GM12878 (cell line): ENCODE results near the gene PDXP.

Experiments used
- CBFB ChIP-seq: IDR thresholded peaks from 2 replicates; pipeline ENCODE4 v1.6.1; 2016; ENCODE audit warnings: antibody characterized with exemption, low read depth
- CREB1 ChIP-seq: IDR thresholded peaks from 2 replicates; pipeline ENCODE4 v1.6.1; 2012; ENCODE audit warnings: low read depth, mild to moderate bottlenecking, inconsistent platforms
- EZH2 ChIP-seq: IDR thresholded peaks from 2 replicates; pipeline ENCODE4 v1.6.1; 2012; ENCODE audit warnings: low read depth, mild to moderate bottlenecking, control low read depth, inconsistent platforms, low read length, borderline replicate concordance; ENCODE audit not compliant: control insufficient read depth
- KDM1A ChIP-seq: fragments of 200-600 bp; sonication (generic); IDR thresholded peaks from 2 replicates; pipeline ENCODE4 v1.6.1; 2016; ENCODE audit warnings: borderline replicate concordance
- POLR2A ChIP-seq: IDR thresholded peaks from 2 replicates; pipeline ENCODE4 v1.6.1; 2011; ENCODE audit warnings: low read depth, mild to moderate bottlenecking, low read length
- POLR2AphosphoS5 ChIP-seq: IDR thresholded peaks from 2 replicates; pipeline ENCODE4 v1.6.1; 2011; ENCODE audit warnings: mild to moderate bottlenecking, low read length, inconsistent platforms
- RFX5 ChIP-seq: IDR thresholded peaks from 2 replicates; pipeline ENCODE4 v1.6.1; 2011; ENCODE audit warnings: low read depth, low read length, improper control_type of control experiment
- SMC3 ChIP-seq: IDR thresholded peaks from 2 replicates; pipeline ENCODE4 v1.6.1; 2011; ENCODE audit warnings: low read length, improper control_type of control experiment, borderline replicate concordance
- SUZ12 ChIP-seq: fragments of 200-600 bp; sonication (generic); IDR thresholded peaks from one replicate; pipeline ENCODE4 v1.6.1; 2018; ENCODE audit warnings: antibody characterized with exemption, mild to moderate bottlenecking; ENCODE audit not compliant: unreplicated experiment
- ZNF274 ChIP-seq: IDR thresholded peaks from one replicate; pipeline ENCODE4 v1.8.0; 2011; ENCODE audit not compliant: insufficient read length, insufficient read depth
- TF ChIP-seq, protein P1 (sequence below), 3 experiments: IDR thresholded peaks in 2 of 3; conservative IDR thresholded peaks in 1 of 3; 2 replicates each; pipeline ENCODE4 v1.5.1; 2011; ENCODE audit warnings: low read depth in 3 of 3, low read length in 3 of 3, mild to moderate bottlenecking in 3 of 3, control low read depth in 2 of 3, moderate library complexity in 2 of 3, inconsistent platforms in 1 of 3, mixed read lengths in 1 of 3; ENCODE audit not compliant: control insufficient read depth in 2 of 3, insufficient read depth in 1 of 3; ENCODE audit errors: extremely low read depth in 1 of 3
- TF ChIP-seq, protein P2 (sequence below): IDR thresholded peaks from 2 replicates; pipeline ENCODE4 v1.6.1; 2012; ENCODE audit warnings: mild to moderate bottlenecking, low read depth, low read length

DNA sequence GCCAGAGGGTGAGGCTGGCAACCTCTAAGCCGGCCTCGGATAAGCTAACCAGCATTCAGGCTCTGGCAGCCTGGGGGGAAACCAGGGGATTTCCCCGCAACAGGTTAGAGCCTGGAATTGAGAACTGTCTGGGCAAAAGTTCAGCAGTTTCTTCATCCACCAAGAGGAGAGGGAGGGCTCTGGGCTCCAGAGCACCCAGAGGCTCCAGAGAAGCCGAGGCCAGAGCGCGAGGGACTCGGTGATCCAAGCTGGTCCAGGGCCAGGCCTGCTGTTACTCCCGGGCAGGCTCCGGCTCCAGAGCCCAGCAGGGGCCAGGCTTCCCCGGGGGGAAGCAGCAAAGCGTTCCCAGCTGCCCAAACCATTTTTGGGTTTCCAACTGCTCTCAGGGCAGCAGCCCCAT lies 32.4 kb upstream of the PDXP start:
- no peak for TF ChIP-seq ZNF274
- TF ChIP-seq, protein P1, sequence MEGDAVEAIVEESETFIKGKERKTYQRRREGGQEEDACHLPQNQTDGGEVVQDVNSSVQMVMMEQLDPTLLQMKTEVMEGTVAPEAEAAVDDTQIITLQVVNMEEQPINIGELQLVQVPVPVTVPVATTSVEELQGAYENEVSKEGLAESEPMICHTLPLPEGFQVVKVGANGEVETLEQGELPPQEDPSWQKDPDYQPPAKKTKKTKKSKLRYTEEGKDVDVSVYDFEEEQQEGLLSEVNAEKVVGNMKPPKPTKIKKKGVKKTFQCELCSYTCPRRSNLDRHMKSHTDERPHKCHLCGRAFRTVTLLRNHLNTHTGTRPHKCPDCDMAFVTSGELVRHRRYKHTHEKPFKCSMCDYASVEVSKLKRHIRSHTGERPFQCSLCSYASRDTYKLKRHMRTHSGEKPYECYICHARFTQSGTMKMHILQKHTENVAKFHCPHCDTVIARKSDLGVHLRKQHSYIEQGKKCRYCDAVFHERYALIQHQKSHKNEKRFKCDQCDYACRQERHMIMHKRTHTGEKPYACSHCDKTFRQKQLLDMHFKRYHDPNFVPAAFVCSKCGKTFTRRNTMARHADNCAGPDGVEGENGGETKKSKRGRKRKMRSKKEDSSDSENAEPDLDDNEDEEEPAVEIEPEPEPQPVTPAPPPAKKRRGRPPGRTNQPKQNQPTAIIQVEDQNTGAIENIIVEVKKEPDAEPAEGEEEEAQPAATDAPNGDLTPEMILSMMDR (IDR thresholded peaks at IDR 0.05 in 2 of 3, conservative IDR thresholded peaks at IDR 0.05 in 1 of 3; ENCODE audit: control insufficient read depth in 2 of 3, extremely low read depth in 1 of 3, insufficient read depth in 1 of 3, low read depth in 3 of 3, low read length in 3 of 3), result no peak
- TF ChIP-seq POLR2AphosphoS5, result no peak
- TF ChIP-seq RFX5, result no peak
- TF ChIP-seq SMC3, result no peak
- TF ChIP-seq POLR2A, result no peak; the same call in 1 of the 2 replicates
- TF ChIP-seq CBFB, result no peak
- no peak for TF ChIP-seq CREB1
- TF ChIP-seq KDM1A, result no peak
- no peak for TF ChIP-seq EZH2
- TF ChIP-seq SUZ12, result no peak
- TF ChIP-seq, protein P2, sequence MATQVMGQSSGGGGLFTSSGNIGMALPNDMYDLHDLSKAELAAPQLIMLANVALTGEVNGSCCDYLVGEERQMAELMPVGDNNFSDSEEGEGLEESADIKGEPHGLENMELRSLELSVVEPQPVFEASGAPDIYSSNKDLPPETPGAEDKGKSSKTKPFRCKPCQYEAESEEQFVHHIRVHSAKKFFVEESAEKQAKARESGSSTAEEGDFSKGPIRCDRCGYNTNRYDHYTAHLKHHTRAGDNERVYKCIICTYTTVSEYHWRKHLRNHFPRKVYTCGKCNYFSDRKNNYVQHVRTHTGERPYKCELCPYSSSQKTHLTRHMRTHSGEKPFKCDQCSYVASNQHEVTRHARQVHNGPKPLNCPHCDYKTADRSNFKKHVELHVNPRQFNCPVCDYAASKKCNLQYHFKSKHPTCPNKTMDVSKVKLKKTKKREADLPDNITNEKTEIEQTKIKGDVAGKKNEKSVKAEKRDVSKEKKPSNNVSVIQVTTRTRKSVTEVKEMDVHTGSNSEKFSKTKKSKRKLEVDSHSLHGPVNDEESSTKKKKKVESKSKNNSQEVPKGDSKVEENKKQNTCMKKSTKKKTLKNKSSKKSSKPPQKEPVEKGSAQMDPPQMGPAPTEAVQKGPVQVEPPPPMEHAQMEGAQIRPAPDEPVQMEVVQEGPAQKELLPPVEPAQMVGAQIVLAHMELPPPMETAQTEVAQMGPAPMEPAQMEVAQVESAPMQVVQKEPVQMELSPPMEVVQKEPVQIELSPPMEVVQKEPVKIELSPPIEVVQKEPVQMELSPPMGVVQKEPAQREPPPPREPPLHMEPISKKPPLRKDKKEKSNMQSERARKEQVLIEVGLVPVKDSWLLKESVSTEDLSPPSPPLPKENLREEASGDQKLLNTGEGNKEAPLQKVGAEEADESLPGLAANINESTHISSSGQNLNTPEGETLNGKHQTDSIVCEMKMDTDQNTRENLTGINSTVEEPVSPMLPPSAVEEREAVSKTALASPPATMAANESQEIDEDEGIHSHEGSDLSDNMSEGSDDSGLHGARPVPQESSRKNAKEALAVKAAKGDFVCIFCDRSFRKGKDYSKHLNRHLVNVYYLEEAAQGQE, result no peak
